Measurements from ENCODE around the gene DNAH12.
"Not testable (repeated sequence)": the region's sequence is repeated elsewhere in the genome, so short reads cannot be mapped to it uniquely, and the experiment has no call there.

DNAH12 gene

GRCh38 chr3:57409471-57409870, 134.7 kb downstream of the DNAH12 start:
- DNase-seq, result no peak

DNA sequence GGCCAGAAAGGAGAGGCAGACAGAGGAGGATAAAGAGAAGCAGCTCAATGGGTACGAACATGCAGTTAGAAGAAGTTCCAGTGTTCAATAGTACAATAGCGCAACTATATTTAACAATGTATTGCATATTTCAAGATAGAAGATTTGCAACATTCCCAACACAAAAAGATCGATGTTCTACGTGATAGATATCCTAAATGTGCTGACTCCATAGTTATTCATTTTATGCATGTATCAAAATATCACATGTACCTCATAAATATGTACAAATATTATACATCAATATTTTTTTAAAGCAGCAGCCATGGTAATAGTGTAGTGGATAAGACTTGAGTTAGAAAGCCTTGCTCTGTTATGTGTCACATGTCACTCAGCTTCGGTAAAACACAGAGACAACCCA, 141.5 kb downstream of the DNAH12 start:
- no peak for DNase-seq

DNA sequence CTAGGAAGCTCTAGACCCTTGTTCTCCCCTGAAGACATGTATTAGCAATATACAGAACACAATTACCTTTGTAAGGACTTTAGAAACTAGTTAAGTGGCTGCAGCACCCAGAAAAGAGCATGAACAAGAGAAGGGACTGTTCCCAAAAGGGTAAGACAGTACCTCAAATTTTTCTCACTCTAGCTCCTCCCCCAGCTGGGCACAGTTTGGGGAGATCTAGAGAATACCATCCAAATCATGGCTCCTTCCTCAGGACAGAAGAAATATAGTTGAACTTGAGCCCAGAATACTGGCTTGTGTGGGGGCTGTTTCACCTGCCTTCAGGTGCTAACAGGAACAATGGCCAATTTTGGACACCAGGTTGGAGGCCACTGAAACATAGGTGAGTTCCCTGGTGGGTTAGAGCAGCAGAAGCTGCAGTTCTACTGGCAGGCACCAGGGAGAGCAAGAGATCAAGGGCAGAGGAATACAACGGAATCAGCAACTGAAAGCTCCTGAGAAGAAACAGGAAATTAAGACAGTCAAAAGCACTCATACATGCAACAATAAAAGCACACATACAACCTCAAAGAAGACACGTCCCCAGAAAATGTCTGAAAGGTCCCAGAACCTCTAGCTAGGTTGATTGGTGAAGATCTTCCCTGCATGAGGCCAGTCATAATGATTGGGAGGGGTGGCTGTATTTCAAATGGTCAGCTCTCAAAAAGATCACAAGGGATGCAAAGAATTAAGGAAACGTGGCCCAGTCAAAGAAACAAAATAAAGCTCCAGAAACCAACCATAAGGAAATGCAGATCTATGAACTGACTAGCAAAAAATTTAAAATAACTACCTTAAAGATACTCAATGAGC, 146.7 kb downstream of the DNAH12 start:
- peak; percentile 74 for DNase-seq

DNA sequence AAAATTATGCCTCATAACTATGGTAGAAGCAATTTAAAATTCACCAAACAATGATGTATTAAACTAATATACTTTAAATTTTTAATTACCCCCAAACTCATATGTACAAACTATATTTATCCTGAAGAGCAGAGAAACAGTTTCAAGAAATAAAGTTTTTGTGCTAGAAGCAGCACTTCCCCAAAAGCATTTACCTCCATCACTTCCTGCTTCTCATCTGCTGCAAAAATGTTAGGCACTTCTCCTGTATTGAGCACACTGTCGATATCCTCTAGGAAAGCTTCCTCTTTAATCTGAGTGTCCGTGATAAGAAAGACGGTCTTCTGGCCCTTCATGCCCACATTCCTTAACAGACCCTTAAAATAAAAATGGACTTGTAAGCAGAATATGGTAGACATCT, 150.2 kb downstream of the DNAH12 start:
- no peak for DNase-seq

GRCh38 chr3:57391767-57392166, 152.4 kb downstream of the DNAH12 start:
- DNase-seq, result no peak

DNA sequence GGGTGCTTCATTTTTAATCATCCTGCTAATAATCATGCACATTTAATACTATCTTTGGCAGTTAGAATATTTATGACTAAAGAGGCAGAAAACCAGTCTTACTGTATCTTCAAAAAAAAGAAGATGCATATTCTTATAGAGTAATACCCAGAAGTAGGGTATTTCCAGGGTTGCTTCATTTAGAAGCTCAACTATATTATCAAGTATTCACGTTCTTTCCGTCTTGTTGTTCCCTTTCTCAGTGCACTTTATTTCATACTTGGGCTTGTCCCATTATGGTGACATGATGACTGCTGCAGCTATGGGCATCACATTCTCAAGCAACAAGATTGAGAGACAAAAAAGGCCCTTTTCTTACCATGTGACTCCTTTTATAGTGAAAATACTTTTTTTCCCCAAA, 154.9 kb downstream of the DNAH12 start:
- no peak for DNase-seq

GRCh38 chr3:57386307-57386706, 157.8 kb downstream of the DNAH12 start:
- no peak for DNase-seq

DNA sequence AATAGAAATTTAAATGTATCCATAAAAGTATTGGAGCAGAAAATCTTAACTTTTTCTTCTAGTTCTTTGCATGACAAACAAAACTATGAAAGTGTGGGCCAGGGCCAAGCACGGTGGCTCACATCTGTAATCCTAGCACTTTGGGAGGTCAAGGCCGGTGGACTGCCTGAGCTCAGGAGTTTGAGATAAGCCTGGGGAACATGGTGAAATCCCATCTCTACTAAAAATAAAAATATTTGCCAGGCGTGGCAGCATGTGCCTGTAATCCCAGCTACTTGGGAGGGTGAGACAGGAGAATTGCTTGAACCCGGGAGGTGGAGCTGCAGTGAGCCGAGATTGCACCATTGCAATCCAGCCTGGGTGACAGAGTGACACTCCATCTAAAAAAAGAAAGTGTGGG, 158.6 kb downstream of the DNAH12 start:
- no peak for DNase-seq

- DNase-seq, result no peak
Observed at GRCh38 chr3:57383838-57384237, 160.3 kb downstream of the DNAH12 start.

- no peak for DNase-seq
Observed at GRCh38 chr3:57383406-57383805, 160.7 kb downstream of the DNAH12 start.

DNA sequence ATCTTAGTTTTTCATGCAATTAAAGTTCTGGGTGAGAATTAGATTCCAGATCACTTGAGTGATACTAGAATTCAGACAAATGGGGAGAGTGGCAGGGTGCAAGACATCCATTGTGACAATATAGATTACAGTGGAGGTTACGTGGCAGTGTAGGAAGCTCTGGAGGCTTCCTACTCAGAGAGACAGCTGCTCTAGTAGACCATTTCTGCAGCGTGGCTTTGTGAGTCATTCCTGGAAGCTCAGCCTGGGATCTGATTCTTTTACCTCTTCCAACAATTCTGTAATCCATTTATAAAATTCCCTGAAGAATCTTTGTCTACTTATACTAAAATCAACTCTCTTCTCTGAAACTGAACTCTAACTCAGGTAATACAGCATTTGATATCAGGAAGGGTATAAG, 161.2 kb downstream of the DNAH12 start:
- no peak for DNase-seq

DNA sequence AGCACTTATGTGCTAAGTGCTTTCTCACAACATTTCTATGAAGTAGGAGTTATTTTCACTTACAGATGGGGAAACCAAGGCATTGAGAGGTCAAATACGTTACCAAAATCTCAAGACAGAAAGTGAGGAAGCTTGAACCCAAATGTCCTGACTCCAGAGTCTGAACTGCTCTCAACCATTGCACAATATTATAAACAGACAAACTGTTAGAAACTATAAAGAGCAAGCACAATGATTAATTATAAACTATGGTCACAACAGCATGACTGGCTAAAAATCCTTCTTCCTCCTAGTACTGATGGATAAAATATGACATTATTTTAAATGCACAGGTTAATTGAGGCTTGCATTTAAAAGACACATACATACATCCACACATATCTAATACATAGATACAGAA, 173.8 kb downstream of the DNAH12 start:
- no peak for DNase-seq

DNA sequence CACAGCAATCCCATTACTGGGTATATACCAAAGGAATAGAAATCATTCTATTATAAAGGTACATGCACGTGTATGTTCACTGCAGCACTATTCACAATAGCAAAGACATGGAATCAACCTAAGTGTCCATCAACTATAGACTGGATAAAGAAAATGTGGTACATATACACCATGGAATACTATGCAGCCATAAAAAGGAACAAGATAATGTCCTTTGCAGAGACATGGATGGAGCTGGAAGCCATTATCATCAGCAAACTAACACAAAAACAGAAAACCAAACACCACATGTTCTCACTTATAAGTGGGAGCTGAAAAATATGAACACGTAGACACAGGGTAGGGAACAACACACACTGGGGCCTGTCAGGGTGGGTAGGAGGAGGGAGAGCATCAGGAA, 179.1 kb downstream of the DNAH12 start:
- DNase-seq, result not testable (repeated sequence)

GRCh38 chr3:57356275-57356674, 187.9 kb downstream of the DNAH12 start:
- DNase-seq, result not testable (repeated sequence)

GRCh38 chr3:57354768-57355167, 189.4 kb downstream of the DNAH12 start:
- no peak for DNase-seq

- no peak for DNase-seq
Observed at GRCh38 chr3:57350271-57350670, 193.9 kb downstream of the DNAH12 start.

DNA sequence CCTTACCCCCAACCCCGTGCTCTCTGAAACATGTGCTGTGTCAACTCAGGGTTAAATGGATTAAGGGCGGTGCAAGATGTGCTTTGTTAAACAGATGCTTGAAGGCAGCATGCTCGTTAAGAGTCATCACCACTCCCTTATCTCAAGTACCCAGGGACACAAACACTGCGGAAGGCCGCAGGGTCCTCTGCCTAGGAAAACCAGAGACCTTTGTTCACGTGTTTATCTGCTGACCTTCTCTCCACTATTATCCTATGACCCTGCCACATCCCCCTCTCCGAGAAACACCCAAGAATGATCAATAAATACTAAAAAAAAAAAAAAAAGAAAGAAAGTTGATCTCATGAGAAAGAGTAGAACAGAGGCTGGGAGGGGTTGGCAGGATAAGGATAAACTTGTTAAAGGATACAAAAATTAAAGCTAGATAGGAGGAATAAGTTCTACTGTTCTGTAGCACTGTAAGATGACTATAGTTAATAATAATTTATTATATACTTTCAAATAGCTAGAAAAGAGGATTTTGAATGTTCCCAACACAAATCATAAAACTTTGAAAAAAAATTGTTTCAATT, 205.0 kb downstream of the DNAH12 start:
- DNase-seq, result not testable (repeated sequence)

DNA sequence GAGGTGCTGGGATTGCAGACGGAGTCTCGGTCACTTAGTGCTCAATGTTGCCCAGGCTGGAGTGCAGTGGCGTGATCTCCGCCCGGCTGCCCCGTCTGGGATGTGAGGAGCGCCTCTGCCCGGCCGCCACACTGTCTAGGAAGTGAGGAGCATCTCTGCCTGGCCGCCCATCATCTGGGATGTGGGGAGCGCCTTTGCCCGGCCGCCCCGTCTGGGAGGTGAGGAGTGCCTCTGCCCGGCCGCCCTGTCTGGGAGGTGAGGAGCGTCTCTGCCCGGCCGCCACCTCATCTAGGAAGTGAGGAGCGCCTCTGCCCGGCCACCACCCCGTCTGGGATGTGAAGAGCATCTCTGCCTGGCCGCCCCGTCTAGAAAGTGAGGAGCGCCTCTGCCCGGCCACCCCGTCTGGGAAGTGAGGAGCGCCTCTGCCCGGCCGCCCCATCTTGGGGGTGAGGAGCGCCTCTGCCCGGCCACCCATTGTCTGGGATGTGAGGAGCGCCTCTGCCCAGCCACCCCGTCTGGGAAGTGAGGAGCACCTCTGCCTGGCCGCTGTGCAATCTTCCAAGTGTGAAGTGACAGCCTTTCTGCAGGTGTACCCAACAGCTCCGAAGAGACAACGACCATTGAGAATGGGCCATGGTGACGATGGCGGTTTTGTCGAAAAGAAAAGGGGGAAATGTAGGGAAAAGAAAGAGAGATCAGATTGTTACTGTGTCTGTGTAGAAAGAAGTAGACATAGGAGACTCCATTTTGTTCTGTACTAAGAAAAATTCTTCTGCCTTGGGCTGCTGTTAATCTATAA, 205.7 kb downstream of the DNAH12 start:
- not testable (repeated sequence) for DNase-seq

DNA sequence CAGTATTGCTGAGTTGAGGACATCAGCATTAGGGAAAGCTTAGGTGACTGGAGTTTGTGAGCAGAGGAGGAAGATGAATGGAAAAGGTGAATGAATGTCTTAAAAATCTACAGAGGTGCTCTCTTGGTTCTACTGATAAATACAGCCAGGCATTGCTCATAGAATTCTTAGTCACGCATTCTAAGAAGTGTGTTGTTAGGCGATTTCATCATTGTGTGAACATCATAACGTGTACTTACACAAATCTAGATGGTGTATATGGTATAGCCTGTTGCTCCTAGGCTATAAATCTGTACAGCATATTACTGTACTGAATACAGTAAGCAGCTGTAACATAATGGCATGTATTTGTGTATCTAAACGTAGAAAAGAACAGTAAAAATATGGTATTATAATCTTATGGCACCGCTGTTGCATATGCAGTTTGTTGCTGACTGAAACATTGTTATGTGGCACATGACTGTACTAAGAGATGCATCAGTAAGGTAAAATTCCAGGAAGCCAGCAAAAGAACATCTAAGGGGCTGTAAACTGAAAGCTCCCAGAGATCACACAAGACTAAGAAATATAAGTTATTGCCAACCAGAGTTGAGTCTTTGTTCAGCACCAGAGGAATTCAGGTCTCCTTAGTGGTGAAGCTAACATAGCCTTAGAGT, 208.7 kb downstream of the DNAH12 start:
- no peak for DNase-seq

GRCh38 chr3:57331078-57331610, 213.0 kb downstream of the DNAH12 start:
- DNase-seq, result no peak

- not testable (repeated sequence) for DNase-seq
Observed at GRCh38 chr3:57326498-57326897, 217.6 kb downstream of the DNAH12 start.

DNA sequence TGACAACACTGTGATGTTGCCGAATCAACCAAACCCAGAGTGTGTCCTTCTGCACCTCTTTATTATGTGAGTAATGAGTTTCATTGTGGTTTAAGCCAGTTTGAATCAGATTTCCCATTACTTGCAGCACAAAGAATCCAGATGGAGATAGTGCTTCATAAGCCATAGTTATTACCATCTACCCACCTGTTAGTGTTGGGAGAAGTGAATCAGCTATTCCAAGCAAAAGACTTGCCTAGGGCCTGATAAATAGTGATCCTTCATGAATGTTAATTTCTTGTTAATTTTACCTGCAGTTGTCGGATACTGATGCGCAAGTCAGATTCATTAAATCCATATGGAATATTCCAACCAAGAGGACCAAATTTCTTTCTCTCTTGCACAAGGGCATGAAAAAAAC, 229.9 kb downstream of the DNAH12 start:
- no peak for DNase-seq

GRCh38 chr3:57309769-57310360, 234.3 kb downstream of the DNAH12 start:
- DNase-seq, result no peak
